Measurements from ENCODE around the gene SORT1. TPM values are rescaled to one million over a fixed set of nuclear protein-coding genes. Genes with fewer than 3 reads are reported as not detected.

The SORT1 gene
- polyA plus RNA-seq, 1 of the 3 experiments (the other 2 are of a cell fraction): 8.5 TPM

DNA sequence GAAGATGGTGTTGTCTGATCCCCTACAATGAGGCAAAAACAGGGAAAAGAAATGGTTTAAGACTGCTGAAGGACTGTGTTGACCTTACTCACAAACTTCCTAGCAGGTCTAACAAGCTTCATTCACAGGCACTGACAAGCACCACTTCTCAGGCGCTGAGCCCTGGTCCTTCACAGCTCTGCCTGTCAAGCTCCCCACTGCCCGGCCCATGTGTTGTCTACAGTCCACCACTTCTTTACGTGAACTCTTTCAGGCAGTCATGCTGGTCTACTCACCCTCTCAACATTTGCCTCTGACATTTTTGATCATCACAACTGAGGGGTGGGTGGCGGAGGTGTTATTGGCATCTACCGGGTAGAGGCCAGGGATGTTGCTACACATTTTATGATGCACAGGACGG is 50.2 kb downstream of the SORT1 start:
- Histone ChIP-seq H2AFZ (ENCODE audit: low read depth) (no peak overlapping the region), H3K36me3 (replicated peaks in 1 of 2; ENCODE audit: control insufficient read depth in 1 of 2, insufficient read depth in 2 of 2, low read length in 1 of 2) (peaks cover 14% of the 10 kb centered on the region in 2 experiments), H3K27ac (ENCODE audit: low read depth in 2 of 2, low read length in 1 of 2) (no peak overlapping the region), H3K9ac (no peak overlapping the region), H3K9me3 (no peaks in the 10 kb centered on the region), H3K4me1 (ENCODE audit: control insufficient read depth in 1 of 2, insufficient read depth in 2 of 2, low read depth in 1 of 2, low read length in 1 of 2) (no peaks in the 10 kb centered on the region), H4K20me1 (ENCODE audit: insufficient read depth) (no peaks in the 10 kb centered on the region), H3K4me2 (no peak overlapping the region), H3F3A (replicated peaks; ENCODE audit: insufficient read depth) (no peaks in the 10 kb centered on the region), H3K79me2 (ENCODE audit: insufficient read depth) (no peaks in the 10 kb centered on the region), H3K27me3 (ENCODE audit: insufficient read depth) (no peaks in the 10 kb centered on the region), H3K9me2 (no peaks in the 10 kb centered on the region), H3K4me3 (ENCODE audit: low read depth in 2 of 2, low read length in 1 of 2) (no peak overlapping the region)
- DNase-seq: no peak
- CTCF ChIA-PET: interaction anchor here (0.6 to 0.8 kb wide), 2 partner anchors 13 to 48 kb away, joined by 3 read pairs; no protein-coding TSS in a partner anchor
- TF ChIP-seq YY1 (IDR thresholded peaks at IDR 0.05; ENCODE audit: low read depth) (no peak), FOSL2 (IDR thresholded peaks at IDR 0.05; ENCODE audit: borderline replicate concordance, low read depth) (no peak), TEAD4 (IDR thresholded peaks at IDR 0.05; ENCODE audit: borderline replicate concordance, insufficient read depth) (no peak), GATA2 (CRISPR knock-in tag; IDR thresholded peaks at IDR 0.05) (no peak), NRF1 (IDR thresholded peaks at IDR 0.05; ENCODE audit: low read depth, low read length) (no peak), RCOR1 (IDR thresholded peaks at IDR 0.05; ENCODE audit: low read length) (no peak), POLR2AphosphoS5 (IDR thresholded peaks at IDR 0.05; ENCODE audit: low read depth, low read length) (no peak), ELF1 (IDR thresholded peaks at IDR 0.05) (no peak), JUND (IDR thresholded peaks at IDR 0.05) (no peak), NFIC (IDR thresholded peaks at IDR 0.05; ENCODE audit: borderline replicate concordance) (no peak), MXI1 (IDR thresholded peaks at IDR 0.05; ENCODE audit: low read depth, low read length) (no peak)
- TF ChIP-seq, protein P1, sequence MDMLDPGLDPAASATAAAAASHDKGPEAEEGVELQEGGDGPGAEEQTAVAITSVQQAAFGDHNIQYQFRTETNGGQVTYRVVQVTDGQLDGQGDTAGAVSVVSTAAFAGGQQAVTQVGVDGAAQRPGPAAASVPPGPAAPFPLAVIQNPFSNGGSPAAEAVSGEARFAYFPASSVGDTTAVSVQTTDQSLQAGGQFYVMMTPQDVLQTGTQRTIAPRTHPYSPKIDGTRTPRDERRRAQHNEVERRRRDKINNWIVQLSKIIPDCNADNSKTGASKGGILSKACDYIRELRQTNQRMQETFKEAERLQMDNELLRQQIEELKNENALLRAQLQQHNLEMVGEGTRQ (IDR thresholded peaks at IDR 0.05; ENCODE audit: borderline replicate concordance, low read depth, low read length): no peak
- TF ChIP-seq, protein P2, sequence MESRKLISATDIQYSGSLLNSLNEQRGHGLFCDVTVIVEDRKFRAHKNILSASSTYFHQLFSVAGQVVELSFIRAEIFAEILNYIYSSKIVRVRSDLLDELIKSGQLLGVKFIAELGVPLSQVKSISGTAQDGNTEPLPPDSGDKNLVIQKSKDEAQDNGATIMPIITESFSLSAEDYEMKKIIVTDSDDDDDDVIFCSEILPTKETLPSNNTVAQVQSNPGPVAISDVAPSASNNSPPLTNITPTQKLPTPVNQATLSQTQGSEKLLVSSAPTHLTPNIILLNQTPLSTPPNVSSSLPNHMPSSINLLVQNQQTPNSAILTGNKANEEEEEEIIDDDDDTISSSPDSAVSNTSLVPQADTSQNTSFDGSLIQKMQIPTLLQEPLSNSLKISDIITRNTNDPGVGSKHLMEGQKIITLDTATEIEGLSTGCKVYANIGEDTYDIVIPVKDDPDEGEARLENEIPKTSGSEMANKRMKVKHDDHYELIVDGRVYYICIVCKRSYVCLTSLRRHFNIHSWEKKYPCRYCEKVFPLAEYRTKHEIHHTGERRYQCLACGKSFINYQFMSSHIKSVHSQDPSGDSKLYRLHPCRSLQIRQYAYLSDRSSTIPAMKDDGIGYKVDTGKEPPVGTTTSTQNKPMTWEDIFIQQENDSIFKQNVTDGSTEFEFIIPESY (IDR thresholded peaks at IDR 0.05; ENCODE audit: borderline replicate concordance, low read depth): no peak
- TF ChIP-seq, protein P3, sequence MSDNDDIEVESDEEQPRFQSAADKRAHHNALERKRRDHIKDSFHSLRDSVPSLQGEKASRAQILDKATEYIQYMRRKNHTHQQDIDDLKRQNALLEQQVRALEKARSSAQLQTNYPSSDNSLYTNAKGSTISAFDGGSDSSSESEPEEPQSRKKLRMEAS (IDR thresholded peaks at IDR 0.05; ENCODE audit: low read depth): no peak
- TF ChIP-seq, protein P4, sequence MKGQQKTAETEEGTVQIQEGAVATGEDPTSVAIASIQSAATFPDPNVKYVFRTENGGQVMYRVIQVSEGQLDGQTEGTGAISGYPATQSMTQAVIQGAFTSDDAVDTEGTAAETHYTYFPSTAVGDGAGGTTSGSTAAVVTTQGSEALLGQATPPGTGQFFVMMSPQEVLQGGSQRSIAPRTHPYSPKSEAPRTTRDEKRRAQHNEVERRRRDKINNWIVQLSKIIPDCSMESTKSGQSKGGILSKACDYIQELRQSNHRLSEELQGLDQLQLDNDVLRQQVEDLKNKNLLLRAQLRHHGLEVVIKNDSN (IDR thresholded peaks at IDR 0.05; ENCODE audit: borderline replicate concordance, low read depth): no peak
- TF ChIP-seq, protein P5, sequence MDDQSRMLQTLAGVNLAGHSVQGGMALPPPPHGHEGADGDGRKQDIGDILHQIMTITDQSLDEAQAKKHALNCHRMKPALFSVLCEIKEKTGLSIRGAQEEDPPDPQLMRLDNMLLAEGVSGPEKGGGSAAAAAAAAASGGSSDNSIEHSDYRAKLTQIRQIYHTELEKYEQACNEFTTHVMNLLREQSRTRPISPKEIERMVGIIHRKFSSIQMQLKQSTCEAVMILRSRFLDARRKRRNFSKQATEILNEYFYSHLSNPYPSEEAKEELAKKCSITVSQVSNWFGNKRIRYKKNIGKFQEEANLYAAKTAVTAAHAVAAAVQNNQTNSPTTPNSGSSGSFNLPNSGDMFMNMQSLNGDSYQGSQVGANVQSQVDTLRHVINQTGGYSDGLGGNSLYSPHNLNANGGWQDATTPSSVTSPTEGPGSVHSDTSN (IDR thresholded peaks at IDR 0.05): no peak
- 92% methylated on average over 6 of the region's 6 CpGs for WGBS (ENCODE audit: low lambda C conversion rate)
- POLR2A ChIA-PET: no interaction called here
